HG02588 (cell line): ENCODE measurements around the gene CACUL1.
A peak's percentile ranks its signal among the peaks of the same experiment; 100 is the strongest.
"Not testable (repeated sequence)": the region's sequence is repeated elsewhere in the genome, so short reads cannot be mapped to it uniquely, and the experiment has no call there.

Source experiments
- ATAC-seq: cut with Tn5 transposase; IDR thresholded peaks from one replicate; pipeline ENCODE4 v1.9.1; 2021; ENCODE audit warnings: mild to moderate bottlenecking, moderate library complexity; ENCODE audit not compliant: unreplicated experiment

CACUL1 gene

DNA sequence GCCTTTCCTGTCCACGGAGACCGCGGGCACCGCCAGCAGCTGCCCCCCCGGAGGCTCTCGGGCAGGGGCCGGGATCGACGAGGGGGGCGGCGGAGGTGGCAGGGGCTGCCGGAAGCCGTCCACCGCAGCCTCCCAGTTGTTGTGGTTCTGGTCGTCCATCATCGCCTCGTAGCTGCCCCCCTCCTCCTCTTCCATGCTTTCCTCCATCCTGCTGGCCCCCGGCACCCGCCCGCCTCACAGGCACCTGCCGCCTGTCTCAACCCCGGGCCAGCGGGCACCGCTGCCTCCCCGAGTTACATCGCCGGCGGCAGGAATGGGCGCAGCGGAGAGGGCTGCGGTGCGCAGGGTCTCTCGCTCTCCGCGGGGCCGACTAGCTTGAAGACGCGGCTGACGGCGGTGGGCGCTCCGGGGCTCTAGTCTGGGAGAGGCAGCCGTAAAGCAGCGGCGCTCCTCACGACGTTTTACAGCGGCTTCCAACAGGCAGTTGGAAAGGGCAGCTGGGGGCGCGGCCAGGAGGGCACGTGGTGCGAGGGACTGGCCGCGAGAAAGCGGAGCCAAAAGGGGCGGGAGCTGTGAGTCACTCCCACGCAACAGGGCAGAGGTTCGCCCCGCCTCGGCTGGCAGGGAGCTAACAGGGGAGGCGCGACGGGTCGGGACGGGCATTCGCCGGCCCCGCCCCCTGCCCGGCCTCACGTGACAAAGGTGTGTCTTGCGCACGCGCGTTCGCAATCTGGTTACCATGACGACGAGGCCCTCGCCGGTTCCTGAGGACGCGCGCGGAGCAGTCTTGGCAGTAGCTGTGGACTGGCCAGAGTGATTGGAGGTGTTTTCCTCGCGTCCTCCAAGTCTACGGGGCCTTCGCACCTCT, at the start of gene CACUL1:
Gene CACUL1, minus strand, starts transcription at position 415 of the 868 bp plus-strand sequence. Its CDS starts 208 bp downstream, at position 207.
- peak; percentile 92 for ATAC-seq

DNA sequence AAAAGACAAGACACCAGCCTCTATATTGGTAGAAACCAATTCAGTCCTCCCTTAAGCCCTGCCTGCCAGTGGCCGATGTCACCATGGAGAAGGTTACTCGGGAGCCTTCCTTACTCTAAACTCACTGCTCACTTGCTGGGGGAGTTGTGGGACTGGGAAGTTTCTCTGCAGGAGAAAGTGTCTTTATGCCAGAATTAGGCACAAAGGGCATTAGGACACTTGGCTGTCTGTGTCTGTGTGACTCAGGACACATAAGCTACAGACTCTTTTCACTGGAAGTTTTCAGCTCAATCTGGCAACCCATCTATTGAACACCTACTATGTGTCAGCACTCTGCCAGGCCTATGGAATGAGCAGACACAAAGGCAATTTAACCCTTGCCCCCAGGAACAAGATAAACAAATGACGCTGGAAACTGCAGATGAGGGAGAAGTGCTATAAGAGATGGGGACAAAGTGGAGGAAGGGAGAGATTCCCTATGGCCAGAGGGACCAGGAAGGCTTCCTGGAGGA, 49.5 kb upstream of the CACUL1 start:
- ATAC-seq = no peak

DNA sequence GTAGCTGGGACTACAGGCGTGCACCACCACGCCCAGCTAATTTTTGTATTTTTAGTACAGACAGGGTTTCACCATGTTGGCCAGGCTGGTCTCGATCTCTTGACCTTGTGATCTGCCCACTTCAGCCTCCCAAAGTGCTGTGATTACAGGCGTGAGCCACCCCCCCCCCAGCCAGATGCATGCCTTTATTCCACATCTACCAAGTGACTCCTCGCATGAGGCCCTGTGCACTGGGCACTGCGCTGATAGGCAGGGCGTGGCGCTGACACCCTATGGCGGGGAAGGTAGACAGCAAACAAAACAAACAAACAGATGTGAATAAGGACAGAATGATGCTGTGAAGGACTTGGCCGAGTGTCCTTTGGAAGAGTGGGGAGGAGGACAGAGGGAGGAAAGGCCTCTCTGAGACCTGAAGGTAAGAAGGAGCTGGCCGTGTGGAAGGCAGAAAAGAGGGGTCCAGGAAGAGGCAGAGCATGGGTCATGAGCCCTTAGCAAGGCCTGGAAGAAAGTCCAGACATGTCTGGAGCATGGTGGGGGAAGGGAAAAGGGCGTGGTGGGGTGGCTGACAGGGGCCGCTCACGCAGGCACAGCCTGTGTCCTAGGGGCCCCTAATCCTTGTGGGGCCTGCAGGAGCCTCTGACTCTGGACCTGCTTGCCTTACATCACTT, 47.5 kb upstream of the CACUL1 start:
- ATAC-seq = no peak

DNA sequence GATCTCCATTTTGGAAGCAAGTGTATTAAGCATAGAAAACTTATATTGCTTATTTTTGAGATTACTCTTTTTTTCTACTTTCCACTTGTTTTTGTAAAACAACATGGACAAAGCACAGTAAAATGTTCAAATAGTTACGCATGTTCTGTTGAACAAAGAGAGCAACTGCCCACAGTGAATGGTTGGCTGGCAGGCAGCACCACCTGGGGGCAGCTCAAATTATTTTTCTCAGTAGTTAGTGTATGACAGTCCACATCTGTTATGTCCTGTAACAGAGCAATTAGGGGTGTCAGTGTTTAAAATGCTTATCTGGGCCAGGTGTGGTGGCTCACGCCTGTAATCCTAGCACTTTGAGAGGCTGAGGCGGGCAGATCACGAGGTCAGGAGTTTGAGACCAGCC, 46.1 kb upstream of the CACUL1 start:
- no peak for ATAC-seq

DNA sequence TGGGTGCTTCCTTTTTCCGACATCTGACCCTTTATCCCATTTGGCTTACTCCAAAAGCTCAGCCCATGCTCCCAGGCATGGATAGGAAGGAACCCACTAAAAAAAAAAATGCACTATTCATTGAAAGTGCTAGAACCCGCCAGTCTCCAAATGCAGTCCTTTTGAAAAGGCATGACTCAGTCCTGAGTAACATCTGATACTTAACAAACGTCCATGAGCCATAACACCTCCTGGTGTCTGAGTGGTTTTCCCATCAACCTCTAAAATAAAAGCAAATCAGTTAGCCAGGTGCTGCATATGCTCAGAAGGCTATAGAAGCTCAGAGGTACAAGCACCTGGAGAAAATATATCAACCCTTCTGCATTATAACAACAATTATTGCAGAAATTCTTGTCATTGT, 45.0 kb upstream of the CACUL1 start:
- no peak for ATAC-seq

DNA sequence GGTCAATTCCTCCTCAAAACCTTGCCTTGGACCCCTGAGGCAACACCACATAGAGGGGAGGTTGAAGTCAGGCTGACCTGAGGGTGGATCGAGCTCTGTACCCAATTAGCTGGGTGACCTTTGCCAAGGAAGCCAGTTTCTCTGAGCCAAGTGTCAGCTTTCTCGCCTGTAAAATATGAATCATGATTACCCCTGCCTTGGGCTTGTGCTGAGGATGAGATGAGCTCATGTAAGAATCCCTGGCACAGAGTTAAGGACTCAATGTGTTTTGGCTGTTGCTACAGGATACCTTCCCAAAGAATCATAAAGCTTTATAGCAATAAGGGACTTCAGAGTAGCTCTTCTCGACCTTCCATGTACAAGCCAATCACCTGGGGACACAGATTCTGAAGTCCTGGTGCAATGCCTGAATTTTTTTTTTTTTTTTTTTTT, 43.5 kb upstream of the CACUL1 start:
- ATAC-seq = no peak

DNA sequence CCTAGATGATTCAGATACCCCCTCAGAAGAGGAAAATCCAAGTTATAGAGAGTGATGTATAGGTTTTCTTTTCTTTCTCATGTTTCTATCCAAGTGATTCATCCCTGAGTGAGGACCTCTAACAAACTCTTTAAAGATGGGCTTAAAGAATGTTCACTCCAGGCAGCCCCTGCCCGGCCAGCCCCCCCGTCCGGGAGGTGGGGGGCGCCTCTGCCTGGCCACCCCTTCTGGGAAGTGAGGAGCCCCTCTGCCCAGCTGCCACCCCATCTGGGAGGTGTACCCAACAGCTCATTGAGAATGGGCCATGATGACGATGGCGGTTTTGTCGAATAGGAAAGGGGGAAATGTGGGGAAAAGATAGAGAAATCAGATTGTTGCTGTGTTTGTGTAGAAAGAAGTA, 40.2 kb upstream of the CACUL1 start:
- not testable (repeated sequence) for ATAC-seq

DNA sequence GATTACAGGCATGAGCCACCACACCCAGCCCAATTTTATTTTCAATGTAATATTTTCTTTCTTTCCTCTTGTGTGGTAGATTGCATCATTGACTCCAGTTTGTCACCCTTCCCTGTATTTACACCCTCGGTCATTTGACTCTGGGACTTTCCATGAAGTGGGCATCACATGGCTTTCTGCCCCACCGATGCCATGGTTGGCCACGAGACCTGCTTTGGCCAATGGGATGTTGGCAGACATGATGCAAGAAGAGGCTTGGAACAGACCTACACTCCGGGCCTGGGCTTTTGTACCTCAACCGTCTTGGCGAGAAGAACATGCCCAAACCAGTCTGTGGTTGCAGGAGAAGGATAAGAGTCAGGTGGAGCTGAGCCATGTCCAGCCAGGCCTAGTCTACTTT, 38.8 kb upstream of the CACUL1 start:
- no peak for ATAC-seq

DNA sequence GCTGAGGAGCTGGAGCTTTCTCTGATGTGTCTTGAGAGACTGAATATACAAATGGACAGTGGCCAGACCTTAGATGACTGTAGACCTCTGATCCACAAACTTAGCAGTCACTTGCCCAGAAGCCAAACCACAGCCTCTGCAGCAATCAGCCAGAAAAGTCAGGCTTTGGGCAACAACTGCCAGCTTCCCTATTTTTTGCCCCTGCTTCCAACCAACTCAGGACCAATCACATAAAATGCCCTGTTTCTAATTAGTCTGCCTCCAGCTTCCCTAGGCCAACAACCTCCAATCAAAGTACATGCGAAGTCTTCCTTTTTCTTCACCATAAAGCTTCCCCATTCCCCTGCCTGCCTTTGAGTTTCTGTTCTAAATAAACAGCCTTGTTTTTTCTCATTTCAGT, 37.8 kb upstream of the CACUL1 start:
- no peak for ATAC-seq

DNA sequence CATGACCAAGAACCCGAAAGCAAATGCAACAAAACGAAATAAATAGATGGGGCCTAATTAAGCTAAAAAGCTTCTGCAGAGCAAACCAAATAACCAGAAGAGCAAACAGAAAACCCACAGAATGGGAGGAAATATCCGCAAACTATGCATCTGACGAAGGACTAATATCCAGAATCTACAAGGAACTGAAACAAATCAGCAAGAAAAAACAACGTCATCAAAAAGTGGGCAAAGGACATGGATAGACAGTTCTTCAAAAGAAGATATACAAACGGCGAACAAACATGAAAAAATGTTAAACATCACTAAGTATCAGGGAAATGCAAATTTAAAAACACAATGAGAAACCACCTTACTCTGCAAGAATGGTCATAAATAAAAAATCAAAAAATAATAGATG, 35.3 kb upstream of the CACUL1 start:
- ATAC-seq = no peak

DNA sequence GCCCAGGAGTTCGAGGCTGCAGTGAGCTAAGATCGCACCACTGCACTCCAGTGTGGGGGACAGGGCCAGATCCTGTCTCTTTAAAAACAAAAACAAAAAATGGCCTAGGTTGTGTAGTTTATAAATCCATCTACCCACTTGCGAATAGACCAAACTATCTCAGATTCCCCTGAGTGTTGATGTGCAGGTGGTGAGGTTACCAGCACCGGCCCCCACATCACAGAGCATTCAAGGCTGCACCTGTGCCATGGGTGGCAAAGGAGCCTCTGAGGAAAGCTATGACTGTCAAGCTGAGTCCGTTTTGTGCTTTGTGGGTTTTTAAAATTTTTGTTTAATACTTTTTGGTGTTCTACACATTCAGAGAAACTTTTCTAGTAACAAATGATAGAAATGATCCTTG, 30.8 kb upstream of the CACUL1 start:
- ATAC-seq = no peak

DNA sequence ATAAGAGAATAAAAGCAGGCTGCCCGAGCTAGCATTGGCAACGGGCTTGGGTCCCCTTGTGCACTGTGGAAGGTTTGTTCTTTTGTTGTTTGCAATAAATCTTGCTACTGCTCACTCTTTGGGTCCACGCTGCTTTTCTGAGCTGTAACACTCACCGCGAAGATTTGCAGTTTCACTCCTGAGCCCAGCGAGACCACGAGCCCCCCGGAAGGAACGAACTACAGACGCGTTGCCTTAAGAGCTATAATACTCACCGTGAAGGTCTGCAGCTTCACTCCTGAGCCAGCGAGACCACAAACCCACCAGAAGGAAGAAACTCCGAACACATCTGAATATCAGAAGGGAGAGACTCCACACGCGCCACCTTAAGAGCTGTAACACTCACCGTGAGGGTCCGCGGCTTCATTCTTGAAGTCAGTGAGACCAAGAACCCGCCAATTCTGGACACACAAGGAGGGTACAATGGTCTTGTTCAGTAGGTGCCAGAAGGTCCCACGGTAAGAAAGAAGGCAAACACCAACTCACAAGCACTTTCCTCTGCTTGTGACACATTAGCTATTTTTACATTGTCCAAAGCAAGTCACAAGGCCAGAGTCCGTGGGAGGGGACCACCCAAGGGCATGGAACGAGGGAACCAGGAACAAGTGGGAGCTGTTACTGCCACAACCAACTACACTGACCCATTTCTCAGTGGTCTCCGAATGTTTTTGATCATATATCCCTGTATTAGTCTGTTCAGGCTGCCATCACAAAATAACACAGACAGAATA, 29.2 kb upstream of the CACUL1 start:
- no peak for ATAC-seq

DNA sequence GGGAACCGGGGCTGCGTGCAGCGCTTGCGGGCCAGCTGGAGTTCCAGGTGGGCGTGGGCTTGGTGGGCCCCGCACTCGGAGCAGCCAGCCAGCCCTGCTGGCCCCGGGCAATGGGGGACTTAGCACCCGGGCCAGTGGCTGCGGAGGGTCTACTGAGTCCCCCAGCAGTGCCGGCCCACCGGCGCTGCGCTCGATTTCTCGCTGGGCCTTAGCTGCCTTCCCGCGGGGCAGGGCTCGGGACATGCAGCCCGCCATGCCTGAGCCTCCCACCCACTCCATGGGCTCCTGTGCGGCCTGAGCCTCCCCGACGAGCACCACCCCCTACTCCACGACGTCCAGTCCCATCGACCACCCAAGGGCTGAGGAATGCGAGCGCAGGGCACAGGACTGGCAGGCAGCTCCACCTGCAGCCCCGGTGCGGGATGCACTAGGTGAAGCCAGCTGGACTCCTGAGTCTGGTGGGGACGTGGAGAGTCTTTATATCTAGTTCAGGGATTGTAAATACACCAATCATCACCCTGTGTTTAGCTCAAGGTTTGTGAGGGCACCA, 28.2 kb upstream of the CACUL1 start:
- ATAC-seq = not testable (repeated sequence)

DNA sequence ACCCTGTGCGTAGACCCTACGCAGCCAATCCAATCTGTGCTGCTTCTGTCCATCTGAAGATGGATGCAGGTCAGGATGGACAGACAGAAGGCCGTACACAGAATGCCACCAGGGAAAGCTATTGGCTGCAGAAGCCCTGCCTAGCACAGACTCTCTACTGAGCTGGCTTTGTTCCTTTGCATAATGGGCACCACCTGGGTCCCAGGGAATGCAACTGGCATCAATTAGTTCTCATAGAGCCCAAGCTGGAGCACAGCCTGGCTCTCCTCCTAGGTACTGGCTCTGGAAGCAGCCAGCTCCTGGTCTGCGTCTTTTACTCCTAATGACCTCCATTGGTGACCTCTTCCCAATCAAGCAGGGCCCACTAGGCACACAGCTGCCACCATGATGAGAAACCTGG, 26.8 kb upstream of the CACUL1 start:
- no peak for ATAC-seq

DNA sequence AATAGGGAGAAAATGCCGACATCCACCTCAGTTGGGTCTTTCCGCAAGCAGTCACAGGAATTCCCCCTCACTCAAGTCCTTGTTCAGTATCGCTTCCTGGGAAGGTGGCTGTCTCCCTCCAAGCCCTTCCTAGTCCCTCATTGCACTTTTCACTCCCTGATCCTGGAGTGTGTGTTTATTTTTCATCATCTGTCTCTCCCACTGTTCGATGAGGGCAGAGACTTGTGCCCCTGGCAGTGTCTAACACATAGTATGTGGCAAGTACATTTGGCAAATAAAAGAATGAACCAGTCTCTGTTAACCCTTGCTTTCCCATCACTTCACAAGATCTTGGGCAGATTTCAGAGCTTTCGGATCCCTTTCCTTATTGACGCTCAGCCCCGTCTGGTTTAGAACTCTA, 24.0 kb upstream of the CACUL1 start:
- ATAC-seq = no peak

DNA sequence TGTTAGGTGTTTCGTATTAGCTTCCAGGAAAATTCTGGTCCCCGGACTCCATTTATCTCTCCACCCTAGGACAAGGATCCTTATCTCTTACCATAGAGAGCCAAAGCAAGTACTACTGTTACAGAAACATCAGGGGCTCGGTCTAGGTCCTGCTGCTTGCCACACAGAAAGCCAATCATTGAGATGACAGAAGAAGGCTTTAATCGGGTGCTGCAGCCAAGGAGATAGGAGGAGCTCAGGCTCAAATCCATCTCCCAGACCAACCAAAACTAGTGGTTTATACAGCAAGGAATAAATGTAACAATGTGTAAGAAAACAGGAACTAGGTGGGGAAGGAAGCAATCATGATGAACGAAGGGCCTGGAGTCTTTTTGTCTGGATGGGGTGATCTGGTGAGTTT, 22.2 kb upstream of the CACUL1 start:
- no peak for ATAC-seq

DNA sequence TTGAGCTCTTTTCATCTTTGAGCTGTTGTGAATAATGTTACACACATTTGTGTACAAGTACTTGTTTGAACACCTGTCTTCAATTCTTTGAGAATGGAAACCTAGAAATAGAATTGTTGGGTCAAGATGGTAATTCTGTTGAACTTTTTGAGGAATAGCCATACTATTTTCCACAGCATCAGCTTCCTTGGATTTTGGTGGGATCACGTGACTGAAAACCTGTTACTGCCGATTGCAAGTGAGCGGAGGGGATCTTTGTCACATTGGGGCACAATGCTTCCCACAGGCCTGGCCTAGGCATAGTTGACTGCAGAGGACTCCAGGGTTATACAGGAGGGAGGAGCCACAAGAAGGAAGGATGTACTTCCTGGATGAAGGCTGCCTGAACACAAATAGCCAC, 21.3 kb upstream of the CACUL1 start:
- ATAC-seq = no peak

DNA sequence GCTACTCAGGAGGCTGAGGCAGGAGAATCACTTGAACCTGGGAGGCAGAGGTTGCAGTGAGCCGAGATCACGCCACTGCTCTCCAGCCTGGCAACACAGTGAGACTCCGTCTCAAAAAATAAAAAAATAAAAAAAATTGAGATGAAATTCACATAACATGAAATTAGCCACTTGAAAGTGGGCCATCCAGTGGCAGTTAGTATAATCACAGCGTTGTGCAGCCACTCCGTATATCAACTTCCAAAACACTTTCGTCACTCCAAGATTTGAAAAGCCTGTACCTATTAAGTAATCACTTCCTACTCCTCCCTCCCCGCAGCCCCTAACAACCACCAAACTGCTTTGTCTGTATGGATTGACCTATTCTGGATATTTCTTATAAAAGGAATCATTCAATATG, 20.7 kb upstream of the CACUL1 start:
- ATAC-seq = no peak

DNA sequence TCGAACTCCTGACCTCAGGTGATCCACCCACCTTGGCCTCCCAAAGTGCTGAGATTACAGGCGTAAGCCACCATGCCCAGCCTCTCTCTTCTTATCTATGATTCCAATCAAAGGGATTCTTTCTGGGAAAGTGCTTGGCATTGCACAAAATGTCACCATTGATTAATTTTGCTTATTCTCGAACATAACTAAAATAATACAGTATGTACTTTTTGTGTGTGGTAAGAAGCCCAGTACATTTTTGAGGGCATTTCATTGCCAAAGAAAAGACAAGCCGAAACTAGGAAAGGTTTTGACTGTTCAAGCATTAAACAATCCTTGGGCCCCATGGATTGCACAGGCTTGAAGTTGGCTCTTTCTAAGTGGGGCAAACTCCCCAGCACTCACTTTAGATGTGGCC, 18.3 kb upstream of the CACUL1 start:
- ATAC-seq = no peak

DNA sequence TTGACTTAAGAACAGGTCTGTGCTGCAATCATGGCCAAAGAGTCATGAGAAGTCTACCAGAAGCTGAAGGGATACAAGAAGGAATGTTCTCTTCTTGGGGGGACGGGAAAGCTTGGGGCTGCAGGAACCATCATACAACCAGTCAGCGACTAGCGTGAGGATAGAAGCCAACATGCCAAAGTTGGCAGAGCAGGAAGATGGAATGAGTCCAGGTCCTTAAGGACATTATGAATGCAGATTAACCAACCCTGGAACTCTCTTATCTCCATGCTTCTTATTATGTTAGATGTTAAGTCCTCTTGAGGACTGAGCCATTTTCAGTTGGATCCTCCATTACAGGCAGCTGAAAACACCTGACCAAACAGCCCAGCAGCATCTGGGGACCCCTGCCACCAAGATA, 17.2 kb upstream of the CACUL1 start:
- no peak for ATAC-seq
